ENCODE results near the gene CDKN2B-AS1. TPM values are rescaled to one million over a fixed set of nuclear protein-coding genes. Genes with fewer than 3 reads are reported as not detected.

CDKN2B-AS1 gene
- total RNA-seq, 4 donors from 2014 or later: 22.7 to 129 (median 52.0) TPM

DNA sequence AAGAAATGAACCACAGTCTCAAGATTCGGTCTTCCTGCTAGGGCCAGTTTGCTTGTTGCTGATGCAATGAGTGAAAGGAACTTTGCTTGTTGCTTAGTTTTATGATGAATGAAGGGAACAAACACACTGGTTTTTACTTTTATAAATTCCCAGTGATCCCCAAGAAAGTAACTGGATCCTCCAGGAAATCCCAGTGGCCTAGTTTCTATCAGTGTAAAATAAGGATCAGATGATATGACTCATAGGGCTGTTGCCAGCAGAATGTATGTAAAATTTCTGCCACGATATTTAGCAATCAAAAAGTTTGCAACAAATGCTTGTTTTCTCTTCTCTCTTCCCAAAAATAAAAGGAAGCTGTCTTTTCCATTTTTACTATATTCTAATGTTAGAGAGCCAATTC lies 174.7 kb downstream of the CDKN2B-AS1 start:
- no peaks in the 10 kb centered on the region for H3K9me3 ChIP-seq
- TF ChIP-seq, protein P1, sequence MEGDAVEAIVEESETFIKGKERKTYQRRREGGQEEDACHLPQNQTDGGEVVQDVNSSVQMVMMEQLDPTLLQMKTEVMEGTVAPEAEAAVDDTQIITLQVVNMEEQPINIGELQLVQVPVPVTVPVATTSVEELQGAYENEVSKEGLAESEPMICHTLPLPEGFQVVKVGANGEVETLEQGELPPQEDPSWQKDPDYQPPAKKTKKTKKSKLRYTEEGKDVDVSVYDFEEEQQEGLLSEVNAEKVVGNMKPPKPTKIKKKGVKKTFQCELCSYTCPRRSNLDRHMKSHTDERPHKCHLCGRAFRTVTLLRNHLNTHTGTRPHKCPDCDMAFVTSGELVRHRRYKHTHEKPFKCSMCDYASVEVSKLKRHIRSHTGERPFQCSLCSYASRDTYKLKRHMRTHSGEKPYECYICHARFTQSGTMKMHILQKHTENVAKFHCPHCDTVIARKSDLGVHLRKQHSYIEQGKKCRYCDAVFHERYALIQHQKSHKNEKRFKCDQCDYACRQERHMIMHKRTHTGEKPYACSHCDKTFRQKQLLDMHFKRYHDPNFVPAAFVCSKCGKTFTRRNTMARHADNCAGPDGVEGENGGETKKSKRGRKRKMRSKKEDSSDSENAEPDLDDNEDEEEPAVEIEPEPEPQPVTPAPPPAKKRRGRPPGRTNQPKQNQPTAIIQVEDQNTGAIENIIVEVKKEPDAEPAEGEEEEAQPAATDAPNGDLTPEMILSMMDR (IDR thresholded peaks at IDR 0.05): no peak
- no peak for TF ChIP-seq POLR2A (IDR thresholded peaks at IDR 0.05)
- no peak for DNase-seq
- no peak overlapping the region for H3K4me3 ChIP-seq
- no peak overlapping the region for H3K27ac ChIP-seq
- peaks cover 0 to 12% (median 0%) of the 10 kb centered on the region in 4 donors for H3K4me1 ChIP-seq
- no peaks in the 10 kb centered on the region for H3K27me3 ChIP-seq
- H3K36me3 ChIP-seq: no peaks in the 10 kb centered on the region

DNA sequence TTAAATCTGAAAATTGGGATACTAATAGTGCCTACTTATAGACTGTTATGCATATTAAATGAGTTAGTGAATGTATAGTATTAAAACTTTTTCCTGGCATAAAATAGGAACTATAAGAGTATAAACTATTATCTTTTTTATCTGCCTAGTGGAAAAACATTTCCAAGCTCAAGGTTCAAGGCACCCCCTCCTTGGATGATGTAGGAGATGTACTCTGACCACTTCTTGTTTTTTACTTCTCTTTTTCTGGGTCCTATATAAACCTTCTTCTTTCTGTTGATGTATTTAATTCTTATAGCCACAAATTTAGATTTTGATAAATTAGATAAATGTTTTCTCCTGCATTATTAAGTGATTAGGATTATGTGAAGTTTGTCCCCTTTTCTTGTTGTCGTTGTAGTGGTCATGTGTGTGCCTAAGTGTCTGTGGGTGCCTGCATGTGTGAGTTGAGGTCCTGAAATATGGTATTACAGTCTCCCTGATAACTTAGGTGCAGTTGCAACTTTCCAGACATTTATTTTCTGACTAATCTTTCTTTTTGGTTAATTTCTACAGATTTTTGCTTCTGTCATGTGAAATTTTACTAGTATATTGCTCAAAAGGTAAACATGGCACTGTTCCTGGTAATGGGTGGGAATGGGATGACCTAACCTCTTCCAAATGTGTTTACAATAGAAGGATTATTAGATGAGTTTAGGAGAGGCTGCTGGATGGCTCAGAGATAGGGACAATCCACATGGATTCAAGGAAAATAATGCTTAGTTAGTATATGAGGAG lies 175.3 kb downstream of the CDKN2B-AS1 start:
- TF ChIP-seq POLR2A (IDR thresholded peaks at IDR 0.05): no peak
- TF ChIP-seq, protein P1 (IDR thresholded peaks at IDR 0.05): no peak
- DNase-seq: no peak
- no peak overlapping the region for H3K4me3 ChIP-seq
- no peaks in the 10 kb centered on the region for H3K9me3 ChIP-seq
- no peaks in the 10 kb centered on the region for H3K27me3 ChIP-seq
- H3K36me3 ChIP-seq: no peaks in the 10 kb centered on the region
- no peak overlapping the region for H3K27ac ChIP-seq
- H3K4me1 ChIP-seq: peaks cover 0 to 12% (median 0%) of the 10 kb centered on the region in 4 donors

Small RNA genes lying within 50 kb of the gene (small RNA-seq; reads per million reads assigned to genes)
- 0 to 0.06 reads per million in 2 donors for gene RF01909
- 0 reads per million in 2 donors for gene RF02045

Other genes starting within 250 kb of the CDKN2B-AS1 start
- 10 to 100 TPM; 13.3 to 40.3 (median 27.3) TPM for gene MTAP, start 192.2 kb upstream of the CDKN2B-AS1 start, total RNA-seq
- 10 to 100 TPM in 3 of 4 donors, not detected in 1; 12.9 to 37.1 (median 20.8) TPM for gene CDKN2A, start 399 bp upstream of the CDKN2B-AS1 start, total RNA-seq
- gene CDKN2B, start 14.5 kb downstream of the CDKN2B-AS1 start, total RNA-seq: 100 to 1,000 TPM in 3 of 4 donors, 10 to 100 TPM in 1; 15.7 to 375 (median 228) TPM

Measured in Peyer's patch (tissue), 4 donors.